GM18526 (cell line): ENCODE measurements around the gene PCSK4.

ENCODE experiments used
- POLR2A ChIP-seq: IDR thresholded peaks from 3 replicates; pipeline ENCODE4 v1.6.1; 2011; ENCODE audit not compliant: insufficient read length; ENCODE audit errors: extremely low read depth

Gene PCSK4

GRCh38 chr19:1509602-1510441, 19.7 kb upstream of the PCSK4 start:
- no peak for TF ChIP-seq POLR2A

GRCh38 chr19:1508507-1508856, 18.3 kb upstream of the PCSK4 start:
- no peak for TF ChIP-seq POLR2A

- TF ChIP-seq POLR2A, result no peak
Observed at GRCh38 chr19:1507763-1508506, 17.8 kb upstream of the PCSK4 start.

- TF ChIP-seq POLR2A, result no peak
Observed at GRCh38 chr19:1507192-1507660, 17.1 kb upstream of the PCSK4 start.

- TF ChIP-seq POLR2A, result no peak
Observed at GRCh38 chr19:1505991-1506881, 16.1 kb upstream of the PCSK4 start.

- no peak for TF ChIP-seq POLR2A
Observed at GRCh38 chr19:1505012-1505411, 14.9 kb upstream of the PCSK4 start.

- TF ChIP-seq POLR2A, result no peak
Observed at GRCh38 chr19:1503925-1504773, 14.0 kb upstream of the PCSK4 start.

GRCh38 chr19:1503089-1503924, 13.2 kb upstream of the PCSK4 start:
- TF ChIP-seq POLR2A, result no peak

- TF ChIP-seq POLR2A, result no peak
Observed at GRCh38 chr19:1502433-1503088, 12.4 kb upstream of the PCSK4 start.

- no peak for TF ChIP-seq POLR2A
Observed at GRCh38 chr19:1501200-1501595, 11.0 kb upstream of the PCSK4 start.

- TF ChIP-seq POLR2A, result no peak
Observed at GRCh38 chr19:1497578-1498235, 7.6 kb upstream of the PCSK4 start.

GRCh38 chr19:1496714-1497577, 6.8 kb upstream of the PCSK4 start:
- TF ChIP-seq POLR2A, result no peak
